ENCODE measurements around the gene IL7R.

Gene IL7R

DNA sequence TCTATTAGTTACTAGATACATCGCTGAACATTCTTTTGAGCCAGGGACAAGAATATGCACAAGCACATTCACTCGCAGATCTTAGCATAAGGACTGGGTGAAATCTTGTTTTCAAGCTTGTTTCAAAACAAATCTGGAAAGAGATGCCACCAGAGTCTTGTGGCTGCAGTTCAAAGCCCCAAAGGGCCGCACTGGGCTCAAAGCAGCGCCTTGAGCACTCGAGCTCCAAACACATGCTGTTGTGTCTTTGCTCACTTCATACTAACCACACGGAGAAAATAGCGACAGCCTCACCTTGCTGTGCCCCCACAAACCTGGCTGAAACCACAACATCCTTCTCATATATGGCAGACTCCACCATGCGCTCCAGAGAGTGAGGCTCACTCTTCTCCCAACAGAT is 34.2 kb upstream of the IL7R start:
- Histone ChIP-seq H3K4me3 (ENCODE audit: low read length in 2 of 2) (no peak overlapping the region), H3K9ac (ENCODE audit: low read depth in 1 of 2, low read length in 2 of 2) (no peak overlapping the region), H3K4me1 (ENCODE audit: control insufficient read depth in 2 of 2, insufficient read depth in 2 of 2, low read length in 2 of 2) (no peaks in the 10 kb centered on the region), H3K27ac (ENCODE audit: low read depth in 2 of 2, low read length in 2 of 2) (no peak overlapping the region), H3K27me3 (ENCODE audit: control insufficient read depth in 2 of 2, insufficient read depth in 2 of 2, low read length in 2 of 2) (no peaks in the 10 kb centered on the region), H3K36me3 (ENCODE audit: control insufficient read depth in 2 of 2, insufficient read depth in 2 of 2, low read length in 2 of 2) (no peaks in the 10 kb centered on the region), H3K9me3 (ENCODE audit: control insufficient read depth in 2 of 2, low read length in 2 of 2) (no peaks in the 10 kb centered on the region)

DNA sequence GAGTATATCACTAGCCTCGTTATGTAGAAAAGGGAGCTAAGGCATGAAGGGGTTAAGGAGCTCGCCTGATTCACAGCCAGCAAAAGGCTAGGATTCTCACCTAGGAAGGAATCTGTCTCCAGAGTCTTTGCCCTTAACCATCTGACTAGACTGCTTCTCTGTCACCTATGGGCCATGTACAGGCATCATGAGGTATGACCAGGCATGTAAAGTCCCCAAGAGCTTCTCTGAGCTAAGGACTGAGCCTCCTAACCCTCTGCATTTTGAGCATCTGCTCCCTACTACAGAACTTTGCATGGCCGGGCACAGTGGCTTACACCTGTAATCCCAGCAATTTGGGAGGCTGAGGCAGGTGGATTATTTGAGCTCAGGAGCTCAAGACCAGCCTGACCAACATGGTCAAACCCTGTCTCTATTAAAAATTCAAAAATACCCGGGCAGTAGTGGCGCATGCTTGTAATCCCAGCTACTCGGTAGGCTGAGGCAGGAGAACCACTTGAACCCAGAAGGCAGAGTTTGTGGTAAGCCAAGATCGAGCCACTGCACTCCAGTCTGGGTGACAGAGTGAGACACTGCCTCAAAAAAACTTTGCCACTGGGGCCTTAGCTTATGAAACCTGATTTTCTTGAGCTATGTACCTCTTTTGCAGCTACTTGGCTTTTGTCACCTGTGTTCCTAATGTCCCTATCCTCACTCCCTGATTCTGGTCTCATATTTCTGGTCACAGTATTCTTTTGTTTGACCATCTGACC is 33.2 kb upstream of the IL7R start:
- H3K4me3 ChIP-seq (ENCODE audit: low read length in 2 of 2), result no peak overlapping the region
- H3K27me3 ChIP-seq (ENCODE audit: control insufficient read depth in 2 of 2, insufficient read depth in 2 of 2, low read length in 2 of 2), result no peaks in the 10 kb centered on the region
- no peaks in the 10 kb centered on the region for H3K4me1 ChIP-seq (ENCODE audit: control insufficient read depth in 2 of 2, insufficient read depth in 2 of 2, low read length in 2 of 2)
- no peak overlapping the region for H3K27ac ChIP-seq (ENCODE audit: low read depth in 2 of 2, low read length in 2 of 2)
- no peaks in the 10 kb centered on the region for H3K36me3 ChIP-seq (ENCODE audit: control insufficient read depth in 2 of 2, insufficient read depth in 2 of 2, low read length in 2 of 2)
- H3K9ac ChIP-seq (ENCODE audit: low read depth in 1 of 2, low read length in 2 of 2), result no peak overlapping the region
- no peaks in the 10 kb centered on the region for H3K9me3 ChIP-seq (ENCODE audit: control insufficient read depth in 2 of 2, low read length in 2 of 2)

- Histone ChIP-seq H3K4me1 (ENCODE audit: control insufficient read depth in 2 of 2, insufficient read depth in 2 of 2, low read length in 2 of 2) (no peaks in the 10 kb centered on the region), H3K27me3 (ENCODE audit: control insufficient read depth in 2 of 2, insufficient read depth in 2 of 2, low read length in 2 of 2) (no peaks in the 10 kb centered on the region)
Measured at GRCh38 chr5:35826056-35826455, 30.6 kb upstream of the IL7R start.

DNA sequence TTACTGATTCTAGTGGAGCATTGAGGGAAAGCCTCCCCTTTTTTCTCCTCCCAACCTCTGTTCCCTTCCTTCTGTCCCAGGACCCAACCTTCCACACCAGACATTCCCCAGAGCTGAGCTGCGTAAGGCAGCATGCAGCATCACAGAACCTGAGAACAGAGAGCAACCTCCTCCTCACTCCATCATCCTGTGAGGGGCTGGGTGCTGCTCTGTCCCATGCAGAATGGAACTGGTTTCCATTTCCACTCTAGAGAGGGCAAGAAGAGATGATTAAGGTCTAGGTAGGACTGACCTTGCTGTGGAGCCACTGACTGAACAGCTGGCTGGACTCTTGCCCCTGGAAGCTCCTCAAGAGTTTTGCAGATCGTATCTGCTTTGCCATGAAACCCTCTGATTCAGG is 30.1 kb upstream of the IL7R start:
- Histone ChIP-seq H3K4me1 (ENCODE audit: control insufficient read depth in 2 of 2, insufficient read depth in 2 of 2, low read length in 2 of 2) (no peaks in the 10 kb centered on the region), H3K9ac (ENCODE audit: low read depth in 1 of 2, low read length in 2 of 2) (no peak overlapping the region), H3K27me3 (ENCODE audit: control insufficient read depth in 2 of 2, insufficient read depth in 2 of 2, low read length in 2 of 2) (no peaks in the 10 kb centered on the region)

More at GRCh38 chr5:35826056-35826455, 30.6 kb upstream of the IL7R start:
- Histone ChIP-seq H3K9me3 (ENCODE audit: control insufficient read depth in 2 of 2, low read length in 2 of 2) (no peaks in the 10 kb centered on the region), H3K9ac (ENCODE audit: low read depth in 1 of 2, low read length in 2 of 2) (no peak overlapping the region), H3K36me3 (ENCODE audit: control insufficient read depth in 2 of 2, insufficient read depth in 2 of 2, low read length in 2 of 2) (no peaks in the 10 kb centered on the region), H3K27ac (ENCODE audit: low read depth in 2 of 2, low read length in 2 of 2) (no peak overlapping the region), H3K4me3 (ENCODE audit: low read length in 2 of 2) (no peak overlapping the region)

GRCh38 chr5:35828082-35828598 is 28.6 kb upstream of the IL7R start:
- Histone ChIP-seq H3K4me3 (ENCODE audit: low read length in 2 of 2) (no peak overlapping the region), H3K36me3 (ENCODE audit: control insufficient read depth in 2 of 2, insufficient read depth in 2 of 2, low read length in 2 of 2) (no peaks in the 10 kb centered on the region)

More for the DNA sequence above, 30.1 kb upstream of the IL7R start:
- Histone ChIP-seq H3K36me3 (ENCODE audit: control insufficient read depth in 2 of 2, insufficient read depth in 2 of 2, low read length in 2 of 2) (no peaks in the 10 kb centered on the region), H3K4me3 (ENCODE audit: low read length in 2 of 2) (no peak overlapping the region), H3K9me3 (ENCODE audit: control insufficient read depth in 2 of 2, low read length in 2 of 2) (no peaks in the 10 kb centered on the region), H3K27ac (ENCODE audit: low read depth in 2 of 2, low read length in 2 of 2) (no peak overlapping the region)

DNA sequence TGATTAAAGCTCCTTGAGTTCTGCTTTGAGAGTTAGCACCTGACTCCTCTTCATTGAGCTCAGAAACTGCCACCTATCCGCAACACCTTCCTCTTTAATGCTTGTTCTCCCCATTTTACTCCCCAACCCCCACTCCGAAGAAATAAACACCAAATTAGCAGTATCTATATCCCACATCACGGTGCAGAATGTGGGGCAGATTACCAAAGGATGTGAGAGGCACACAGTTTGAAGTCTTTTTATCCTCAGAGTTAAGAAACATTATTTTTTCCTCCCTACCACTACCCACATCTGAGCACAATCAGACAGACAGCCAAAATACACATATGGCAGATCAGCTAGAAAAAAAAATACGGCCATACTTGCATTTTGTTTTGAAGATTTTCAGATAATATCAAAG is 26.1 kb upstream of the IL7R start:
- Histone ChIP-seq H3K4me1 (ENCODE audit: control insufficient read depth in 2 of 2, insufficient read depth in 2 of 2, low read length in 2 of 2) (no peaks in the 10 kb centered on the region), H3K27ac (ENCODE audit: low read depth in 2 of 2, low read length in 2 of 2) (no peak overlapping the region)

More at GRCh38 chr5:35828082-35828598, 28.6 kb upstream of the IL7R start:
- no peaks in the 10 kb centered on the region for H3K9me3 ChIP-seq (ENCODE audit: control insufficient read depth in 2 of 2, low read length in 2 of 2)
- no peak overlapping the region for H3K9ac ChIP-seq (ENCODE audit: low read depth in 1 of 2, low read length in 2 of 2)
- H3K27ac ChIP-seq (ENCODE audit: low read depth in 2 of 2, low read length in 2 of 2), result no peak overlapping the region
- no peaks in the 10 kb centered on the region for H3K4me1 ChIP-seq (ENCODE audit: control insufficient read depth in 2 of 2, insufficient read depth in 2 of 2, low read length in 2 of 2)
- H3K27me3 ChIP-seq (ENCODE audit: control insufficient read depth in 2 of 2, insufficient read depth in 2 of 2, low read length in 2 of 2), result no peaks in the 10 kb centered on the region

DNA sequence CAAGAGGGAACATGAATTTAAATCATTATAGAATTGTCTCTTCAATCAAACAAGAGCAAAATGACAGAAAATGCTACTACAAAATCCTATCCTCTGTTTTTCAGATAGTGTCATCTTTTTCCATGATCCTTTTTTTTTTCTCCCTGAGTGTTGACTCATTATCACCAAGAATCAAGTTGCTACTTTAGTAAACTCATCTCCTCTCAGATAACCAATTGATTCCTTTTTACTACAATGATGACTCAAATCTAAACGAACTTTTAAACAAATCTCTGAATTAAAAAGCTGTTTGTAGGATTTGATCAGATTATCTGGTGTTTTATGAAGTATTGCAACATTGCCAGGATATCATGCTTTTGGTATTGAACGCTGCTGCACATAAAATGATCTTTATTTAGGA is 23.9 kb upstream of the IL7R start:
- Histone ChIP-seq H3K27me3 (ENCODE audit: control insufficient read depth in 2 of 2, insufficient read depth in 2 of 2, low read length in 2 of 2) (no peaks in the 10 kb centered on the region), H3K9ac (ENCODE audit: low read depth in 1 of 2, low read length in 2 of 2) (no peak overlapping the region), H3K27ac (ENCODE audit: low read depth in 2 of 2, low read length in 2 of 2) (no peak overlapping the region), H3K4me1 (ENCODE audit: control insufficient read depth in 2 of 2, insufficient read depth in 2 of 2, low read length in 2 of 2) (no peaks in the 10 kb centered on the region), H3K4me3 (ENCODE audit: low read length in 2 of 2) (no peak overlapping the region), H3K36me3 (ENCODE audit: control insufficient read depth in 2 of 2, insufficient read depth in 2 of 2, low read length in 2 of 2) (no peaks in the 10 kb centered on the region), H3K9me3 (ENCODE audit: control insufficient read depth in 2 of 2, low read length in 2 of 2) (no peaks in the 10 kb centered on the region)

More for the DNA sequence above, 26.1 kb upstream of the IL7R start:
- H3K4me3 ChIP-seq (ENCODE audit: low read length in 2 of 2), result no peak overlapping the region
- H3K9ac ChIP-seq (ENCODE audit: low read depth in 1 of 2, low read length in 2 of 2), result no peak overlapping the region
- H3K36me3 ChIP-seq (ENCODE audit: control insufficient read depth in 2 of 2, insufficient read depth in 2 of 2, low read length in 2 of 2), result no peaks in the 10 kb centered on the region
- H3K9me3 ChIP-seq (ENCODE audit: control insufficient read depth in 2 of 2, low read length in 2 of 2), result no peaks in the 10 kb centered on the region
- H3K27me3 ChIP-seq (ENCODE audit: control insufficient read depth in 2 of 2, insufficient read depth in 2 of 2, low read length in 2 of 2), result no peaks in the 10 kb centered on the region

DNA sequence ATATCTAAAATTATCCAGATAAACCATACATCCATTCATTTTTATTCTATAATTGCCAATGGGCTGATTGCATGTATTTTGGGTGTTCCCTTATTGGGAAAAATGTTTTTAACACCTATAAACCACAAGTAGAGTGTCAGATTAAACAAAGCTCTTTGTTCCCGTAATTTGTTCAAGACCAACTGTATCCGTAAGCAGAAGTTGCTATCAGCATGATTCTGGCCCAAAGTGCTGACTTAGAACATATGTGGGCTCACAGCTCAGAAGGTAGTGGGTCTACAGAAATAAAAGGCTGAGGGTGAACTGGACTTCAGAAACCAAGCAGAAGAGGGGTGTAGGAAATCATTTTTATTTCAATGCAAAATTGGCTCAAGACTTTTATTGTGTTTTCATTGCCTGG is 23.5 kb upstream of the IL7R start:
- Histone ChIP-seq H3K36me3 (ENCODE audit: control insufficient read depth in 2 of 2, insufficient read depth in 2 of 2, low read length in 2 of 2) (no peaks in the 10 kb centered on the region), H3K27me3 (ENCODE audit: control insufficient read depth in 2 of 2, insufficient read depth in 2 of 2, low read length in 2 of 2) (no peaks in the 10 kb centered on the region), H3K27ac (ENCODE audit: low read depth in 2 of 2, low read length in 2 of 2) (no peak overlapping the region), H3K4me1 (ENCODE audit: control insufficient read depth in 2 of 2, insufficient read depth in 2 of 2, low read length in 2 of 2) (no peaks in the 10 kb centered on the region), H3K4me3 (ENCODE audit: low read length in 2 of 2) (no peak overlapping the region), H3K9ac (ENCODE audit: low read depth in 1 of 2, low read length in 2 of 2) (no peak overlapping the region), H3K9me3 (ENCODE audit: control insufficient read depth in 2 of 2, low read length in 2 of 2) (no peaks in the 10 kb centered on the region)

- H3K9me3 ChIP-seq (ENCODE audit: control insufficient read depth in 2 of 2, low read length in 2 of 2), result no peaks in the 10 kb centered on the region
- no peaks in the 10 kb centered on the region for H3K27me3 ChIP-seq (ENCODE audit: control insufficient read depth in 2 of 2, insufficient read depth in 2 of 2, low read length in 2 of 2)
- H3K4me3 ChIP-seq (ENCODE audit: low read length in 2 of 2), result no peak overlapping the region
- H3K27ac ChIP-seq (ENCODE audit: low read depth in 2 of 2, low read length in 2 of 2), result no peak overlapping the region
- no peaks in the 10 kb centered on the region for H3K36me3 ChIP-seq (ENCODE audit: control insufficient read depth in 2 of 2, insufficient read depth in 2 of 2, low read length in 2 of 2)
- no peak overlapping the region for H3K9ac ChIP-seq (ENCODE audit: low read depth in 1 of 2, low read length in 2 of 2)
- no peaks in the 10 kb centered on the region for H3K4me1 ChIP-seq (ENCODE audit: control insufficient read depth in 2 of 2, insufficient read depth in 2 of 2, low read length in 2 of 2)
Measured at GRCh38 chr5:35835796-35836742, 20.6 kb upstream of the IL7R start.

Measured in mucosa of rectum (tissue), 2 donors.